Thyroid gland (tissue), 4 donors: ENCODE results near the gene MTSS2.

ENCODE experiments used
- CTCF ChIP-seq, 6 experiments: fragments of 200-600 bp in 3 of 6; fragments of 450-650 bp in 3 of 6; sonication (generic) in 3 of 6; IDR thresholded peaks; one replicate each; pipeline ENCODE4 v1.5.1; 2016 to 2019; ENCODE audit warnings: antibody characterized with exemption in 6 of 6, mild to moderate bottlenecking in 2 of 6, inconsistent platforms in 1 of 6, moderate library complexity in 1 of 6
- POLR2A ChIP-seq, 2 donors: fragments of 450-650 bp; IDR thresholded peaks; one replicate each; pipeline ENCODE4 v1.6.1; 2017; ENCODE audit warnings: antibody characterized with exemption in 2 of 2, mild to moderate bottlenecking in 2 of 2, moderate library complexity in 1 of 2

GRCh38 chr16:70724146-70725023 lies 38.5 kb upstream of the MTSS2 start:
- TF ChIP-seq CTCF (IDR thresholded peaks at IDR 0.05) (no peak), POLR2A (IDR thresholded peaks at IDR 0.05) (no peak)
